Measurements from ENCODE around the gene CTNNA3.

Gene CTNNA3

DNA sequence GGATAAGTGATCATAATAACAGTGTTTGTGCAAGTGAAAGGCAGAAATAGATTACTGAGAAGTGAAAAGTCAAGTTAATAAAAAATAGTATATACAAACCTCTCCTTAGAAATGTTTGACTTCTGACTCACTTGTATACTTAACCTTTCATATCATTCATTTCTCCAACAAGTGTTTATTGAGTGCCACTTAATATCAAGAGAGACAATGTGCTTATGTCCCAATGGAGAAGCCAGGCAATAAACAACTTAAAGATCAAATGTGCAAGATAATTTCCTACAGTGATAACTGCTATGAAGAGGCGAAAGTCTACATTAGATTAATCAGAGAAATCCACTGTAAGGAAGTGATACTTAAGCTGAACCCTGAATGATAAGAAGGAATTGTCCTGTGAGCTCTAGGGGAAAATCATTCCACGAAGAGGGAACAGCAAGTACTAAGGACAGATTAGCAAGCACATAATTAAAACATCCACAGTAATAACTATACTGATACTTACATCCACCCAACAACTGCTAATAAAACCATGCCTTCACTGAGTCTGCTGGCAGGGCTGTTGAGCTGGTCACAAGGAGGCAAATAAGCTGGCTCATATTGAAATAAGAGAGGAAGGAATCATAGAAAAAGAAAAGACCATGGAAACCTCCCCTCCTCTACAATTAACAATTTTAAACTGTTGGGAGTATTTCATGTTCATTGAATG, 203.5 kb downstream of the CTNNA3 start:
- no peak for TF ChIP-seq CTCF (IDR thresholded peaks at IDR 0.05; ENCODE audit: low read depth, low read length)
- no peaks in the 10 kb centered on the region for H3K27me3 ChIP-seq
- no peak overlapping the region for H3K4me3 ChIP-seq (ENCODE audit: low read depth, low read length)
- H3K36me3 ChIP-seq, result no peaks in the 10 kb centered on the region
- H3K9me3 ChIP-seq, result no peaks in the 10 kb centered on the region
- DNase-seq, result no peak
- H3K4me1 ChIP-seq, result no peaks in the 10 kb centered on the region

- Histone ChIP-seq H3K36me3 (no peaks in the 10 kb centered on the region), H3K4me1 (no peaks in the 10 kb centered on the region), H3K9me3 (no peaks in the 10 kb centered on the region), H3K4me3 (ENCODE audit: low read depth, low read length) (no peak overlapping the region), H3K27me3 (no peaks in the 10 kb centered on the region)
- no peak for TF ChIP-seq CTCF (IDR thresholded peaks at IDR 0.05; ENCODE audit: low read depth, low read length)
- DNase-seq, result no peak
These were observed 207.9 kb downstream of the CTNNA3 start for GRCh38 chr10:67487906-67488619.

GRCh38 chr10:67487199-67487598, 208.8 kb downstream of the CTNNA3 start:
- Histone ChIP-seq H3K27me3 (no peaks in the 10 kb centered on the region), H3K4me1 (no peaks in the 10 kb centered on the region), H3K36me3 (no peaks in the 10 kb centered on the region), H3K4me3 (ENCODE audit: low read depth, low read length) (no peak overlapping the region), H3K9me3 (no peaks in the 10 kb centered on the region)
- TF ChIP-seq CTCF (IDR thresholded peaks at IDR 0.05; ENCODE audit: low read depth, low read length), result no peak
- DNase-seq, result no peak

GRCh38 chr10:67477868-67478267, 218.1 kb downstream of the CTNNA3 start:
- TF ChIP-seq CTCF (IDR thresholded peaks at IDR 0.05; ENCODE audit: low read depth, low read length), result no peak
- no peaks in the 10 kb centered on the region for H3K4me1 ChIP-seq
- H3K36me3 ChIP-seq, result no peaks in the 10 kb centered on the region
- no peak overlapping the region for H3K4me3 ChIP-seq (ENCODE audit: low read depth, low read length)
- H3K27me3 ChIP-seq, result no peaks in the 10 kb centered on the region
- DNase-seq, result no peak
- no peaks in the 10 kb centered on the region for H3K9me3 ChIP-seq

DNA sequence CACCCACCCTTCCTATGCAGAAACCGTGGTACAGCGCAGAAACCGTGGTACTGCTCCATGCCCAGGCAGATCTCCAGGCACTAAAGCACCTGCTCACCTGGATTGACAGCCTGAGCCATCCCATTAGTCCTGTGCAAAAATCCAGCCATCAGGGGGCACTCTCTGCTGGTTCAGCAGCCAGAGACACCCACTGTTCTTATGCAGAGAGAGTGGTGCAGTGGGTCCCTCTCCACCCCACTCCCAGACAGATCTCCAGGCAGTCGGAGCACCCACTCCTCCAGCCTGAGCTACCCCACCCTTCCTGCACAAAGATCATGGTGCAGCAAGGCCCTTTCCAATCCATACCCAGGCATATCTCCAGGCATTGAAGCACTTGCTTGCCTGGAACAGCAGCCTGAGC, 219.8 kb downstream of the CTNNA3 start:
- H3K9me3 ChIP-seq, result no peaks in the 10 kb centered on the region
- H3K4me3 ChIP-seq (ENCODE audit: low read depth, low read length), result no peak overlapping the region
- H3K27me3 ChIP-seq, result no peaks in the 10 kb centered on the region
- no peak for DNase-seq
- H3K4me1 ChIP-seq, result no peaks in the 10 kb centered on the region
- no peaks in the 10 kb centered on the region for H3K36me3 ChIP-seq
- no peak for TF ChIP-seq CTCF (IDR thresholded peaks at IDR 0.05; ENCODE audit: low read depth, low read length)

Data from BE2C (cell line).